ENCODE results near the gene AHRR. TPM values are rescaled to one million over a fixed set of nuclear protein-coding genes. Genes with fewer than 3 reads are reported as not detected.

AHRR gene
- total and polyA plus RNA-seq, 10 of the 15 experiments (the other 5 are each of a cell fraction or from before 2014, with no cell fraction given) = 0.90 to 35.2 (median 19.2) TPM

DNA sequence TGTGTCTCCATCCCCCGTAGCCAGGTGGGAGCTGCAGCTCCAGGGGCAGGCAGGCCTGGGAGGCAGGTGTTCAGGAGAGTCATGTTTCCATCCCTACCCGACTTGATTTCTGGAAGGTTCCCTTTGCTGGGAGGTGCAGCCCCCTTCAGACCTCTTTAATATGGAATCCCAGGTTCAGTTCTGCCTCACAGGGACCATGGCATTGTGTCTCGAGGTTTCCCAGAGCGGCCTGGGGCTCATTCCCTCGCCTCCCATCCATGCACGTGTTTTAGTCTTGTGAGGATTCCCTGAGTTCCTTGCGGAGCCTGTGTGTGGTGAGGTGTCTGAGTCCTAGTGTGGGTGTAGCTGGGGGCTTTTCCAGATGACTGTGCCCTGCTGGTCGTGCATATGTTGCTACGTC lies 16.5 kb upstream of the AHRR start:
- no peaks in the 10 kb centered on the region for H3K4me1 ChIP-seq (ENCODE audit: control insufficient read depth, insufficient read depth, low read length)
- no peak for TF ChIP-seq ZNF207 (IDR thresholded peaks at IDR 0.05; ENCODE audit: borderline replicate concordance)
- no peak for TF ChIP-seq CREM (IDR thresholded peaks at IDR 0.05; ENCODE audit: low read depth)
- TF ChIP-seq KLF5 (IDR thresholded peaks at IDR 0.05; ENCODE audit: partially characterized antibody) = no peak
- no peak for TF ChIP-seq NFYB (IDR thresholded peaks at IDR 0.05; ENCODE audit: insufficient read depth, low read depth, low read length)
- no peak for TF ChIP-seq JUND (IDR thresholded peaks at IDR 0.05; ENCODE audit: low read depth, low read length)
- TF ChIP-seq BMI1 (IDR thresholded peaks at IDR 0.05; ENCODE audit: borderline replicate concordance) = no peak
- ATAC-seq (no peak), FAIRE-seq (no peak), DNase-seq (ENCODE audit: low read depth, low spot score) (no peak)
- no peak overlapping the region for H3K4me2 ChIP-seq (ENCODE audit: control insufficient read depth, insufficient read depth)
- intact Hi-C loops (cut with micrococcal nuclease; ENCODE audit: unreplicated experiment) (no loop called here), in situ Hi-C loops (cut with MboI) (no loop called here)
- CTCF ChIA-PET = interaction anchor here (1.0 kb wide), 1 partner anchor 117 kb away, joined by 3 read pairs; no protein-coding TSS in a partner anchor
- no peak overlapping the region for H3K27ac ChIP-seq (ENCODE audit: control insufficient read depth, insufficient read depth)
- 92% methylated on average over 9 of the region's 9 CpGs for WGBS (ENCODE audit: insufficient coverage, insufficient replicate concordance, low lambda C conversion rate, missing lambda C conversion rate)
- no peak overlapping the region for H3K9ac ChIP-seq (ENCODE audit: control insufficient read depth, insufficient read depth, low read length)
- SMC1A ChIA-PET (ENCODE audit: uncharacterized antibody, unreplicated experiment) = no interaction called here
- RAD21 ChIA-PET (ENCODE audit: unreplicated experiment) = no interaction called here
- POLR2A ChIA-PET = no interaction called here
- H3K27me3 ChIP-seq (replicated peaks in 1 of 2; ENCODE audit: control insufficient read depth in 2 of 2, insufficient read depth in 2 of 2, low read length in 1 of 2) = no peaks in the 10 kb centered on the region
- H3K36me3 ChIP-seq (ENCODE audit: control insufficient read depth in 2 of 2, insufficient read depth in 2 of 2, low read length in 1 of 2) = peaks cover 17 to 20% of the 10 kb centered on the region in 2 experiments
- H3K79me2 ChIP-seq (ENCODE audit: control insufficient read depth, insufficient read depth, low read length) = no peaks in the 10 kb centered on the region; the same call in 1 of the 2 replicates
- H3K4me3 ChIP-seq = no peak overlapping the region
- H4K20me1 ChIP-seq (ENCODE audit: control insufficient read depth, insufficient read depth) = no peaks in the 10 kb centered on the region
- no peaks in the 10 kb centered on the region for H3K9me3 ChIP-seq (replicated peaks; ENCODE audit: control insufficient read depth, insufficient read depth, low read length)
- no peak overlapping the region for H2AFZ ChIP-seq (ENCODE audit: control insufficient read depth, low read depth, low read length)
- BruUV-seq (replicated peaks) = no TSS peak

DNA sequence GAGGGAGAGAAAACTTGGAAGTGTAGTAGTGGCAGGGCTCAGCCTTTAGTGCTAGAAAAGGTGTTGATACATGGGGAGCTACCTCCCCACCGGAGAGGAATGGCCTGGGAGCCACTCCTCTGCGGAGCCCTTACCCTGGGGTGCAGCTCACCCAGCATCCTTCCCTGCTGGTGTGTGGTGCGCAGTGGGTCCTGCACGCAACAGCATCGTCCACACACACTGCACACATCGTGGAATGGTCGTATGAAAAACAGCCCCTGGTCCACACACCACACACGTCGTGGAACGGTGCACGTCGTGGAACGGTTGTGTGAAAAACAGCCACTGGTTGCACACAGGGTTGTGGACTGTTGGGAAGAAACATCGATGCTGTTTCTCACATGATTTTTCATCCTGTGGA lies 16.1 kb upstream of the AHRR start:
- CTCF ChIA-PET = interaction anchor here (1.0 kb wide), 1 partner anchor 117 kb away, joined by 3 read pairs; no protein-coding TSS in a partner anchor
- 98% methylated on average over 14 of the region's 14 CpGs for WGBS (ENCODE audit: insufficient coverage, insufficient replicate concordance, low lambda C conversion rate, missing lambda C conversion rate)
- TF ChIP-seq GABPA (IDR thresholded peaks at IDR 0.05; ENCODE audit: low read depth) = no peak
- TF ChIP-seq NR2C1 (IDR thresholded peaks at IDR 0.05) = no peak
- no peak for TF ChIP-seq RUNX3 (IDR thresholded peaks at IDR 0.05; ENCODE audit: low read length)
- TF ChIP-seq, protein P1, sequence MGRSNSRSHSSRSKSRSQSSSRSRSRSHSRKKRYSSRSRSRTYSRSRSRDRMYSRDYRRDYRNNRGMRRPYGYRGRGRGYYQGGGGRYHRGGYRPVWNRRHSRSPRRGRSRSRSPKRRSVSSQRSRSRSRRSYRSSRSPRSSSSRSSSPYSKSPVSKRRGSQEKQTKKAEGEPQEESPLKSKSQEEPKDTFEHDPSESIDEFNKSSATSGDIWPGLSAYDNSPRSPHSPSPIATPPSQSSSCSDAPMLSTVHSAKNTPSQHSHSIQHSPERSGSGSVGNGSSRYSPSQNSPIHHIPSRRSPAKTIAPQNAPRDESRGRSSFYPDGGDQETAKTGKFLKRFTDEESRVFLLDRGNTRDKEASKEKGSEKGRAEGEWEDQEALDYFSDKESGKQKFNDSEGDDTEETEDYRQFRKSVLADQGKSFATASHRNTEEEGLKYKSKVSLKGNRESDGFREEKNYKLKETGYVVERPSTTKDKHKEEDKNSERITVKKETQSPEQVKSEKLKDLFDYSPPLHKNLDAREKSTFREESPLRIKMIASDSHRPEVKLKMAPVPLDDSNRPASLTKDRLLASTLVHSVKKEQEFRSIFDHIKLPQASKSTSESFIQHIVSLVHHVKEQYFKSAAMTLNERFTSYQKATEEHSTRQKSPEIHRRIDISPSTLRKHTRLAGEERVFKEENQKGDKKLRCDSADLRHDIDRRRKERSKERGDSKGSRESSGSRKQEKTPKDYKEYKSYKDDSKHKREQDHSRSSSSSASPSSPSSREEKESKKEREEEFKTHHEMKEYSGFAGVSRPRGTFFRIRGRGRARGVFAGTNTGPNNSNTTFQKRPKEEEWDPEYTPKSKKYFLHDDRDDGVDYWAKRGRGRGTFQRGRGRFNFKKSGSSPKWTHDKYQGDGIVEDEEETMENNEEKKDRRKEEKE (IDR thresholded peaks at IDR 0.05) = no peak
- TF ChIP-seq POU2F2 (IDR thresholded peaks at IDR 0.05; ENCODE audit: borderline replicate concordance, low read depth, low read length) = no peak
- TF ChIP-seq SPI1 (IDR thresholded peaks at IDR 0.05; ENCODE audit: borderline replicate concordance, insufficient read depth, low read depth, low read length) = no peak
- no peak for TF ChIP-seq PKNOX1 (IDR thresholded peaks at IDR 0.05)
- TF ChIP-seq RELA (IDR thresholded peaks at IDR 0.05; ENCODE audit: borderline replicate concordance, partially characterized antibody) = no peak
- TF ChIP-seq ATF7 (IDR thresholded peaks at IDR 0.05; ENCODE audit: low read depth) = no peak

More for the DNA sequence above, 16.1 kb upstream of the AHRR start:
- ATAC-seq (no peak), FAIRE-seq (no peak), DNase-seq (ENCODE audit: low read depth, low spot score) (no peak)
- Histone ChIP-seq H3K4me3 (no peak overlapping the region), H3K27me3 (replicated peaks in 1 of 2; ENCODE audit: control insufficient read depth in 2 of 2, insufficient read depth in 2 of 2, low read length in 1 of 2) (no peaks in the 10 kb centered on the region), H3K9me3 (replicated peaks; ENCODE audit: control insufficient read depth, insufficient read depth, low read length) (no peaks in the 10 kb centered on the region), H4K20me1 (ENCODE audit: control insufficient read depth, insufficient read depth) (no peaks in the 10 kb centered on the region), H3K36me3 (ENCODE audit: control insufficient read depth in 2 of 2, insufficient read depth in 2 of 2, low read length in 1 of 2) (peaks cover 20 to 24% of the 10 kb centered on the region in 2 experiments), H3K4me2 (ENCODE audit: control insufficient read depth, insufficient read depth) (no peak overlapping the region), H2AFZ (ENCODE audit: control insufficient read depth, low read depth, low read length) (no peak overlapping the region), H3K9ac (ENCODE audit: control insufficient read depth, insufficient read depth, low read length) (no peak overlapping the region), H3K79me2 (ENCODE audit: control insufficient read depth, insufficient read depth, low read length) (no peaks in the 10 kb centered on the region; the same call in 1 of the 2 replicates), H3K4me1 (ENCODE audit: control insufficient read depth, insufficient read depth, low read length) (no peaks in the 10 kb centered on the region), H3K27ac (ENCODE audit: control insufficient read depth, insufficient read depth) (no peak overlapping the region)
- BruUV-seq (replicated peaks) = no TSS peak
- in situ Hi-C loops (cut with MboI) = no loop called here
- POLR2A ChIA-PET = no interaction called here
- intact Hi-C loops (cut with micrococcal nuclease; ENCODE audit: unreplicated experiment) = no loop called here
- RAD21 ChIA-PET (ENCODE audit: unreplicated experiment) = no interaction called here
- SMC1A ChIA-PET (ENCODE audit: uncharacterized antibody, unreplicated experiment) = interaction anchor here (1.0 kb wide), 1 partner anchor 19 kb away, joined by 3 read pairs; no protein-coding TSS in a partner anchor

Measured in GM12878 (cell line).